ENCODE data around the gene LY86. TPM values are rescaled to one million over a fixed set of nuclear protein-coding genes. Genes with fewer than 3 reads are reported as not detected.

LY86 gene
- polyA plus RNA-seq, 1 of the 3 experiments (the other 2 are of a cell fraction): not detected

- no peak overlapping the region for H3K9ac ChIP-seq
- H3K4me3 ChIP-seq (ENCODE audit: low read depth in 2 of 2, low read length in 1 of 2): no peak overlapping the region
- H3K4me1 ChIP-seq (ENCODE audit: control insufficient read depth in 1 of 2, insufficient read depth in 2 of 2, low read depth in 1 of 2, low read length in 1 of 2): no peaks in the 10 kb centered on the region
- no peaks in the 10 kb centered on the region for H3K27me3 ChIP-seq (ENCODE audit: insufficient read depth)
- no peaks in the 10 kb centered on the region for H4K20me1 ChIP-seq (ENCODE audit: insufficient read depth)
- no peaks in the 10 kb centered on the region for H3K79me2 ChIP-seq (ENCODE audit: insufficient read depth)
- H3K9me2 ChIP-seq: no peaks in the 10 kb centered on the region
- no peak for DNase-seq
- H3K27ac ChIP-seq (ENCODE audit: low read depth in 2 of 2, low read length in 1 of 2): no peak overlapping the region
- TF ChIP-seq ELF1 (IDR thresholded peaks at IDR 0.05) (no peak), YY1 (IDR thresholded peaks at IDR 0.05; ENCODE audit: low read depth) (no peak), MXI1 (IDR thresholded peaks at IDR 0.05; ENCODE audit: low read depth, low read length) (no peak), RCOR1 (IDR thresholded peaks at IDR 0.05; ENCODE audit: low read length) (no peak), RAD21 (IDR thresholded peaks at IDR 0.05; ENCODE audit: low read length) (no peak), TAF1 (IDR thresholded peaks at IDR 0.05; ENCODE audit: borderline replicate concordance, low read depth, low read length) (no peak), MEF2A (IDR thresholded peaks at IDR 0.05; ENCODE audit: borderline replicate concordance, low read depth) (no peak), POLR2AphosphoS5 (IDR thresholded peaks at IDR 0.05; ENCODE audit: low read depth, low read length) (no peak), GATA2 (CRISPR knock-in tag; IDR thresholded peaks at IDR 0.05) (no peak), TEAD4 (IDR thresholded peaks at IDR 0.05; ENCODE audit: borderline replicate concordance, insufficient read depth) (no peak), MAX (IDR thresholded peaks at IDR 0.05; ENCODE audit: low read depth) (no peak), TCF12 (IDR thresholded peaks at IDR 0.05) (no peak), FOXJ3 (CRISPR knock-in tag; IDR thresholded peaks at IDR 0.05) (no peak), GABPA (IDR thresholded peaks at IDR 0.05; ENCODE audit: low read depth) (no peak), NRF1 (IDR thresholded peaks at IDR 0.05; ENCODE audit: low read depth, low read length) (no peak), CHD2 (IDR thresholded peaks at IDR 0.05; ENCODE audit: low read length, partially characterized antibody) (no peak)
- TF ChIP-seq, protein P1, sequence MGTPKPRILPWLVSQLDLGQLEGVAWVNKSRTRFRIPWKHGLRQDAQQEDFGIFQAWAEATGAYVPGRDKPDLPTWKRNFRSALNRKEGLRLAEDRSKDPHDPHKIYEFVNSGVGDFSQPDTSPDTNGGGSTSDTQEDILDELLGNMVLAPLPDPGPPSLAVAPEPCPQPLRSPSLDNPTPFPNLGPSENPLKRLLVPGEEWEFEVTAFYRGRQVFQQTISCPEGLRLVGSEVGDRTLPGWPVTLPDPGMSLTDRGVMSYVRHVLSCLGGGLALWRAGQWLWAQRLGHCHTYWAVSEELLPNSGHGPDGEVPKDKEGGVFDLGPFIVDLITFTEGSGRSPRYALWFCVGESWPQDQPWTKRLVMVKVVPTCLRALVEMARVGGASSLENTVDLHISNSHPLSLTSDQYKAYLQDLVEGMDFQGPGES (IDR thresholded peaks at IDR 0.05; ENCODE audit: low read depth, low read length): no peak
- TF ChIP-seq, protein P2, sequence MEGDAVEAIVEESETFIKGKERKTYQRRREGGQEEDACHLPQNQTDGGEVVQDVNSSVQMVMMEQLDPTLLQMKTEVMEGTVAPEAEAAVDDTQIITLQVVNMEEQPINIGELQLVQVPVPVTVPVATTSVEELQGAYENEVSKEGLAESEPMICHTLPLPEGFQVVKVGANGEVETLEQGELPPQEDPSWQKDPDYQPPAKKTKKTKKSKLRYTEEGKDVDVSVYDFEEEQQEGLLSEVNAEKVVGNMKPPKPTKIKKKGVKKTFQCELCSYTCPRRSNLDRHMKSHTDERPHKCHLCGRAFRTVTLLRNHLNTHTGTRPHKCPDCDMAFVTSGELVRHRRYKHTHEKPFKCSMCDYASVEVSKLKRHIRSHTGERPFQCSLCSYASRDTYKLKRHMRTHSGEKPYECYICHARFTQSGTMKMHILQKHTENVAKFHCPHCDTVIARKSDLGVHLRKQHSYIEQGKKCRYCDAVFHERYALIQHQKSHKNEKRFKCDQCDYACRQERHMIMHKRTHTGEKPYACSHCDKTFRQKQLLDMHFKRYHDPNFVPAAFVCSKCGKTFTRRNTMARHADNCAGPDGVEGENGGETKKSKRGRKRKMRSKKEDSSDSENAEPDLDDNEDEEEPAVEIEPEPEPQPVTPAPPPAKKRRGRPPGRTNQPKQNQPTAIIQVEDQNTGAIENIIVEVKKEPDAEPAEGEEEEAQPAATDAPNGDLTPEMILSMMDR (IDR thresholded peaks at IDR 0.05): no peak
- TF ChIP-seq, protein P3, sequence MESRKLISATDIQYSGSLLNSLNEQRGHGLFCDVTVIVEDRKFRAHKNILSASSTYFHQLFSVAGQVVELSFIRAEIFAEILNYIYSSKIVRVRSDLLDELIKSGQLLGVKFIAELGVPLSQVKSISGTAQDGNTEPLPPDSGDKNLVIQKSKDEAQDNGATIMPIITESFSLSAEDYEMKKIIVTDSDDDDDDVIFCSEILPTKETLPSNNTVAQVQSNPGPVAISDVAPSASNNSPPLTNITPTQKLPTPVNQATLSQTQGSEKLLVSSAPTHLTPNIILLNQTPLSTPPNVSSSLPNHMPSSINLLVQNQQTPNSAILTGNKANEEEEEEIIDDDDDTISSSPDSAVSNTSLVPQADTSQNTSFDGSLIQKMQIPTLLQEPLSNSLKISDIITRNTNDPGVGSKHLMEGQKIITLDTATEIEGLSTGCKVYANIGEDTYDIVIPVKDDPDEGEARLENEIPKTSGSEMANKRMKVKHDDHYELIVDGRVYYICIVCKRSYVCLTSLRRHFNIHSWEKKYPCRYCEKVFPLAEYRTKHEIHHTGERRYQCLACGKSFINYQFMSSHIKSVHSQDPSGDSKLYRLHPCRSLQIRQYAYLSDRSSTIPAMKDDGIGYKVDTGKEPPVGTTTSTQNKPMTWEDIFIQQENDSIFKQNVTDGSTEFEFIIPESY (IDR thresholded peaks at IDR 0.05; ENCODE audit: borderline replicate concordance, low read depth): no peak
- 10% methylated on average over 1 of the region's 1 CpG for WGBS (ENCODE audit: low lambda C conversion rate)
- POLR2A ChIA-PET: no interaction called here
- H3K4me2 ChIP-seq: no peak overlapping the region
- H3F3A ChIP-seq (replicated peaks; ENCODE audit: insufficient read depth): no peaks in the 10 kb centered on the region
- no peak overlapping the region for H2AFZ ChIP-seq (ENCODE audit: low read depth)
- H3K9me3 ChIP-seq: no peaks in the 10 kb centered on the region
- no peaks in the 10 kb centered on the region for H3K36me3 ChIP-seq (replicated peaks in 1 of 2; ENCODE audit: control insufficient read depth in 1 of 2, insufficient read depth in 2 of 2, low read length in 1 of 2)
- CTCF ChIA-PET: no interaction called here
Measured at GRCh38 chr6:6582131-6582530, 6.4 kb upstream of the LY86 start.
